GM04504 (cell line): ENCODE data around the gene TGFA.
A peak's percentile ranks its signal among the peaks of the same experiment; 100 is the strongest.

ENCODE experiments used
- DNase-seq: peaks from one replicate; pipeline ENCODE4 v3.0.0-alpha.2; 2012; ENCODE audit warnings: low read depth

TGFA gene

GRCh38 chr2:70553584-70554337 lies at the start of gene TGFA:
Gene TGFA, minus strand, starts transcription at chr2:70553826. Its CDS starts 59 bp downstream, at chr2:70553767.
- DNase-seq: peak; percentile 8

- DNase-seq: no peak
These were observed 49.4 kb upstream of the TGFA start for GRCh38 chr2:70603066-70603465.

GRCh38 chr2:70598197-70598596 lies 44.6 kb upstream of the TGFA start:
- DNase-seq: no peak

- no peak for DNase-seq
These were observed 43.1 kb upstream of the TGFA start for GRCh38 chr2:70596739-70597138.

GRCh38 chr2:70596293-70596692 lies 42.7 kb upstream of the TGFA start:
- DNase-seq: no peak

- DNase-seq: no peak
These were observed 29.5 kb upstream of the TGFA start for GRCh38 chr2:70583091-70583490.

- DNase-seq: no peak
These were observed 26.7 kb upstream of the TGFA start for GRCh38 chr2:70580352-70580751.

GRCh38 chr2:70574618-70575017 lies 21.0 kb upstream of the TGFA start:
- no peak for DNase-seq

GRCh38 chr2:70574109-70574508 lies 20.5 kb upstream of the TGFA start:
- DNase-seq: no peak

GRCh38 chr2:70570041-70570661 lies 16.5 kb upstream of the TGFA start:
- DNase-seq: no peak

GRCh38 chr2:70569559-70569958 lies 15.9 kb upstream of the TGFA start:
- DNase-seq: no peak

GRCh38 chr2:70566906-70567305 lies 13.3 kb upstream of the TGFA start:
- no peak for DNase-seq

- no peak for DNase-seq
These were observed 12.8 kb upstream of the TGFA start for GRCh38 chr2:70566464-70566863.

GRCh38 chr2:70565039-70565731 lies 11.6 kb upstream of the TGFA start:
- DNase-seq: no peak

- no peak for DNase-seq
These were observed 8.3 kb upstream of the TGFA start for GRCh38 chr2:70561893-70562292.

- DNase-seq: no peak
These were observed 6.8 kb upstream of the TGFA start for GRCh38 chr2:70560442-70560841.

GRCh38 chr2:70560040-70560439 lies 6.4 kb upstream of the TGFA start:
- no peak for DNase-seq

- DNase-seq: no peak
These were observed 4.7 kb upstream of the TGFA start for GRCh38 chr2:70558195-70558808.

- DNase-seq: no peak
These were observed 3.7 kb upstream of the TGFA start for GRCh38 chr2:70557171-70557838.

GRCh38 chr2:70556608-70557007 lies 3.0 kb upstream of the TGFA start:
- DNase-seq: no peak

- no peak for DNase-seq
These were observed 789 bp upstream of the TGFA start for GRCh38 chr2:70554338-70554892.

GRCh38 chr2:70553334-70553583 lies 367 bp downstream of the TGFA start:
- no peak for DNase-seq
